Lower leg skin (tissue), 4 donors: ENCODE data around the gene MYO18B. TPM values are rescaled to one million over a fixed set of nuclear protein-coding genes. Genes with fewer than 3 reads are reported as not detected.

Experiments
- DNase-seq, 2 donors: peaks; one replicate each; pipeline ENCODE4 v3.0.0-alpha.2; 2019; ENCODE audit warnings: low spot score in 2 of 2
- H3K4me3 ChIP-seq: fragments of 200-600 bp; sonication (generic); 2 replicates; pipeline ENCODE4 v1.5.1; 2017; ENCODE audit warnings: mild to moderate bottlenecking, low read depth; ENCODE audit not compliant: poor library complexity, severe bottlenecking
- POLR2A ChIP-seq, 2 donors: fragments of 450-650 bp; IDR thresholded peaks; one replicate each; pipeline ENCODE4 v1.6.1; 2016 to 2017; ENCODE audit warnings: antibody characterized with exemption in 2 of 2, mild to moderate bottlenecking in 1 of 2, moderate library complexity in 1 of 2
- WGBS, 2 donors: methylation state at CpG; one replicate each; pipeline ENCODE4 v1.1.5; 2018; 5-methylcytosine and 5-hydroxymethylcytosine counted together
- intact Hi-C: fragments of 100-400 bp; cut with DNase I; formaldehyde crosslinking; loops from one replicate; pipeline ENCODE4 v1.15.0; 2023; ENCODE audit warnings: low total_unique reads
- total RNA-seq, 4 donors: library from RNA; depleted of rRNA; stranded (reverse); fragments of >200 nt; gene quantifications; one replicate each; pipeline ENCODE4 v1.1.0, GENCODE V29; 2016
- TF ChIP-seq, protein P1 (sequence below), 3 donors: fragments of 450-650 bp; IDR thresholded peaks; one replicate each; pipeline ENCODE4 v1.5.1; 2016; ENCODE audit warnings: antibody characterized with exemption in 3 of 3, mild to moderate bottlenecking in 3 of 3, moderate library complexity in 2 of 3

Gene MYO18B
- total RNA-seq, 4 donors from 2014 or later, result 1.5 to 3.4 TPM; not detected in 2

DNA sequence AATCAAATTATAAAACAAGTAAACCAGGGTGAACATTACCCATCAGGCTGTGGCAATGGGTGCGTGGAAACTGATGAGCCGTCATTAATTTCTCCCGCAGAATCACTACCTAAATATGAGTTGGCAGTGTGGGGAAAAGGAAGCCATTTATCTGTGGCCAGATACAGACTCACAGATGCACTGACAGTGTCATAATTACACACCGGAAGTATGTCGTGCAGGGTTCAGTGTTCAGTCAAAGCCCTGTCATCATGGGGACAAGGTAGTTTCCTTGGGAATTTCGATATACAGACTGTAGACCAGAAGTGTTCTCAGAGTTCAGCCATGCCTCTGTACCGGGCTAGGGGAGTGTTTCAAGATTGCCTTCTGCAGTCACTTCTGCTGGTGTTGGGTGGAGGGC lies 308.1 kb downstream of the MYO18B start:
- TF ChIP-seq, protein P1, sequence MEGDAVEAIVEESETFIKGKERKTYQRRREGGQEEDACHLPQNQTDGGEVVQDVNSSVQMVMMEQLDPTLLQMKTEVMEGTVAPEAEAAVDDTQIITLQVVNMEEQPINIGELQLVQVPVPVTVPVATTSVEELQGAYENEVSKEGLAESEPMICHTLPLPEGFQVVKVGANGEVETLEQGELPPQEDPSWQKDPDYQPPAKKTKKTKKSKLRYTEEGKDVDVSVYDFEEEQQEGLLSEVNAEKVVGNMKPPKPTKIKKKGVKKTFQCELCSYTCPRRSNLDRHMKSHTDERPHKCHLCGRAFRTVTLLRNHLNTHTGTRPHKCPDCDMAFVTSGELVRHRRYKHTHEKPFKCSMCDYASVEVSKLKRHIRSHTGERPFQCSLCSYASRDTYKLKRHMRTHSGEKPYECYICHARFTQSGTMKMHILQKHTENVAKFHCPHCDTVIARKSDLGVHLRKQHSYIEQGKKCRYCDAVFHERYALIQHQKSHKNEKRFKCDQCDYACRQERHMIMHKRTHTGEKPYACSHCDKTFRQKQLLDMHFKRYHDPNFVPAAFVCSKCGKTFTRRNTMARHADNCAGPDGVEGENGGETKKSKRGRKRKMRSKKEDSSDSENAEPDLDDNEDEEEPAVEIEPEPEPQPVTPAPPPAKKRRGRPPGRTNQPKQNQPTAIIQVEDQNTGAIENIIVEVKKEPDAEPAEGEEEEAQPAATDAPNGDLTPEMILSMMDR (IDR thresholded peaks at IDR 0.05), result no peak
- TF ChIP-seq POLR2A (IDR thresholded peaks at IDR 0.05), result no peak

DNA sequence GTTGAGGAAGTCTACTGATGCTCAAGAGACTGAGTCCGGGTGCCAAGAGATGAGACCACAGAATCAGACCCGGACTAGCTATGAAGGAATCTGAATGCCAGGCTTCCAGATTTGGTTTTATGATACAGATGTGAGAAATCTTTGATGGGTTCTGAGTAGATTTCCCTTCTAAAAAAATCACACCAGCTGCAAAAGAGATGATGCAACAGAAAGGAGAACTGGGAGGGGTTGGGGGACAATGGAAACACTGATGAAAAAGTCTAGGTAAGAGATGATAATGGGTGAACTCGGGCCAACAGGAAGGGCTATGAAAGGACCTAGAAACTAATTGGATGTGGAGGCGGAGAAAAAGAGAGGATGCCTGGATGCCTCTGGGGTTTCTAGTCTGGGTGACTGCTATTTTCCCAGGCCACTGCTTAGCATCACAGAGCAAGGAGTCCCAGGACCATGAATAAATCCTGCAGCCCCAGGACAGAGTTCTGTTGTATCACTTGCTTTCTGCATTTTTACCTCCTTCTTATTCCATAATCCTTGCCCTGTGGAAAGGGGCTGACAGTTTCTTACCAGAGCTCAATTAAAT lies 311.8 kb downstream of the MYO18B start:
- intact Hi-C loops, result no loop called here
- 44 to 63% methylated on average over 4 of the region's 4 CpGs for WGBS, 2 donors
- no peak overlapping the region for H3K4me3 ChIP-seq
- TF ChIP-seq, protein P1 (IDR thresholded peaks at IDR 0.05), result no peak
- no peak for TF ChIP-seq POLR2A (IDR thresholded peaks at IDR 0.05)
- no peak for DNase-seq

More for the DNA sequence above, 308.1 kb downstream of the MYO18B start:
- intact Hi-C loops, result no loop called here
- WGBS, 2 donors, result 75 to 81% methylated on average over 7 of the region's 7 CpGs
- no peak overlapping the region for H3K4me3 ChIP-seq
- DNase-seq, result no peak

DNA sequence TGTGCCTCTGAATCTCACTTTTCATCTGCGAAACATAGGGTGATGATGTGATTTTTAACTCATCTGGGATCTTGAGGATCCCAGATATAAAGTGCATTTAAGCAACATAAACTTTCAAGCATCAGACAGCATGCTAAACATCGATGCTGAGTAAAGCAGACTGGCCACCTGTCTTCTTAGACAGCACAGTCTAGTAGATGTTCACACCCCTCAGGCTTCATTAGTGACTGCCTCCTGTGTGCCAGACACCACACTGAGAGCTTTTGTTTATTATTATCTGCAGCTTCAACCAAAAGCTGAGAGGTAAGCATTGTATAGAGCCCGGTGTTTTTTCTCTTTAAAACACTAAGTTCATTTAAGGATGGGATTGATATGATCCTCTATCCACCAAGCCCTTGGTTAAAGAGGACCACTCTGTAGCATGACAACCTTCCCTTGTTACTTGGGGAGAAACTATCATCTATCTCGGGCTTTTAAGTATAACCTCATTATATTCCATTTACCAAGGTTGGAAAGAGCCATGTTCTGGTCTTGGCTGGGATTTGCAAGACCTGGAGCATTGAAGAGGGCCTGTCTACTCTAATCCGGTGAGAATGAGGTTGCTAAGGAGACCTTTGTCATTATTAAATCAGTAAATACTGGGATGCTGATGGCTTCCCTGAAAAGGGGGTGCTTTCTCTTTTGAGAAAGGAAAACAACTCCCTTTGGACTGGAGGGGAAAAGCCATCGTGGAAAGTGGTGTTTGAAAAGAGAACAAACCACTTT lies 313.0 kb downstream of the MYO18B start:
- no peak for TF ChIP-seq POLR2A (IDR thresholded peaks at IDR 0.05)
- TF ChIP-seq, protein P1 (IDR thresholded peaks at IDR 0.05), result no peak
- no peak overlapping the region for H3K4me3 ChIP-seq
- DNase-seq, result no peak
- intact Hi-C loops, result no loop called here
- 57 to 60% methylated on average over 6 of the region's 6 CpGs for WGBS, 2 donors

DNA sequence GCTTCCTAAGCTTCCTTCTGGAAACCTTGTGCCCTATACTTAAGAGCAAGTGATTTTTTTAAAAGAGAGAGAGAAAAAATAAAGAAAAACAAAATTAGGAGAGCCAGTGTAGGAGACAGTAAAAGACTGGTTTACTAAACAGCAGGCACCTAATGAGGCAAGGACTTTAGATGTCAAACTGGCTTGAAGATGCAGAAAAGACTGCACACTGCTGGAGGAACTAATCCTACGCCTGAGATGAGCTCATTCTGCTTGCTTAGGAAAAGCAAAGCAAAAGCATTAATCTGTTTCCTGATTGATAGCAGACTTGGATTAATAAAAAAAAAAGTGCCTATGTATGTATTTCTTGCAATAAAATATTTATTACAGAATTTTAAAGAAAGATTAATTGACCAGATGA lies 313.7 kb downstream of the MYO18B start:
- WGBS, 2 donors, result 40 to 45% methylated on average over 1 of the region's 1 CpG
- intact Hi-C loops, result no loop called here
- H3K4me3 ChIP-seq, result no peak overlapping the region
- no peak for TF ChIP-seq POLR2A (IDR thresholded peaks at IDR 0.05)
- TF ChIP-seq, protein P1 (IDR thresholded peaks at IDR 0.05), result no peak
- DNase-seq, result no peak

DNA sequence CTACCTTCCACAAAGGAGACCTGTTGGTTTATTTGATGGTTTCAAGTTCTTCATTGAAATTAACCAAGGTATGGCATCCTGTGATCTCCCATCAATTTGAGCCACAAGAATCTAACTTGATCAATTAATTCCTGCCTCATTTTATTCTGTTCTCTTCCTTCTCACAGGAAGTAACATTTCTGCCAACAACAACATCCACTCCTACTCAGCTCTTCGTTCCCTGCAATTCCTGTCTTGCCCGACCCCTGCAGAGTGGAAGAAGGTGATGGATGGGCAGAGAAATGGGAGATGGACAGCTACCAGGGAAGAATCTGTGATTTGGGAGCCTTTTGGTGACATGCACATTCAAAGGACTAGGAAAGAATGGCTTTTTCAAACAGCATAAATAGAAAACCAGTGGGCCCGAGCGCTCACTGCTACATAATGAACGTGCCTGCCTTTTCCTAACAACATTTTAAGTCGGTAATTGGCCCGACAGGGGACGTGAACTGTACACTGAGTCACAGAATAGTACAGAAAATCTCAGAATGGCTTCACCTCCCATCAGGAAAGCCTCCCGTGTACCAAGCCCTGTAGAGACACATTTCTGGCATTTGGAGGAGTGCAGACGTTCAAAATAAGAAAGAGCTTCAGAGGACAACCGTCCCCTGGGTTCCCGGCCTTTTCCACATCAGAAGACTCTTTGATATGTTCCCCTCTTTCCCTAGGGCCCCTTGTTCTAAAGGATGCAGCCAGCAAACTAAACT lies 314.6 kb downstream of the MYO18B start:
- H3K4me3 ChIP-seq, result no peak overlapping the region
- DNase-seq, result no peak
- intact Hi-C loops, result no loop called here
- no peak for TF ChIP-seq POLR2A (IDR thresholded peaks at IDR 0.05)
- TF ChIP-seq, protein P1 (IDR thresholded peaks at IDR 0.05), result no peak
- 66 to 70% methylated on average over 12 of the region's 12 CpGs for WGBS, 2 donors
